NCI-H526 (cell line): ENCODE measurements around the gene EPHA7.

Experiments used
- DNase-seq, 2 experiments: peaks; one replicate each; lab custom pipeline; 2025; lab: John Stamatoyannopoulos, UW

EPHA7 gene

GRCh38 chr6:93419304-93420162, at the start of gene EPHA7:
Gene EPHA7, minus strand, starts transcription at chr6:93419559. Its CDS starts 218 bp downstream, at chr6:93419341.
- peak; percentile 91 to 98 for DNase-seq

GRCh38 chr6:93468291-93468690, 48.9 kb upstream of the EPHA7 start:
- no peak for DNase-seq

- DNase-seq: no peak
These were observed 35.2 kb upstream of the EPHA7 start for GRCh38 chr6:93454533-93454932.

- no peak for DNase-seq
These were observed 34.6 kb upstream of the EPHA7 start for GRCh38 chr6:93453956-93454355.

- peak; percentile 4 to 12 for DNase-seq
These were observed 28.5 kb upstream of the EPHA7 start for GRCh38 chr6:93447874-93448273.

- DNase-seq: no peak
These were observed 18.1 kb upstream of the EPHA7 start for GRCh38 chr6:93437491-93437890.

- no peak for DNase-seq
These were observed 14.2 kb upstream of the EPHA7 start for GRCh38 chr6:93433592-93433991.

GRCh38 chr6:93424303-93425064, 5.1 kb upstream of the EPHA7 start:
- peak in 1 of 2 experiments; percentile 55 for DNase-seq

- DNase-seq: peak; percentile 83 to 85
These were observed 4.2 kb upstream of the EPHA7 start for GRCh38 chr6:93423542-93423941.

- DNase-seq: no peak
These were observed 920 bp upstream of the EPHA7 start for GRCh38 chr6:93420163-93420795.

- peak; percentile 52 to 82 for DNase-seq
These were observed 703 bp downstream of the EPHA7 start for GRCh38 chr6:93418408-93419303.

GRCh38 chr6:93418033-93418407, 1.3 kb downstream of the EPHA7 start:
- DNase-seq: no peak

GRCh38 chr6:93417421-93418013, 1.8 kb downstream of the EPHA7 start:
- peak in 1 of 2 experiments; percentile 44 for DNase-seq

- DNase-seq: peak; percentile 43 to 88
These were observed 2.6 kb downstream of the EPHA7 start for GRCh38 chr6:93416571-93417420.

- DNase-seq: no peak
These were observed 6.2 kb downstream of the EPHA7 start for GRCh38 chr6:93413190-93413589.

GRCh38 chr6:93412452-93412851, 6.9 kb downstream of the EPHA7 start:
- no peak for DNase-seq

GRCh38 chr6:93407186-93407585, 12.2 kb downstream of the EPHA7 start:
- DNase-seq: no peak

- no peak for DNase-seq
These were observed 16.0 kb downstream of the EPHA7 start for GRCh38 chr6:93403390-93403789.

- no peak for DNase-seq
These were observed 20.6 kb downstream of the EPHA7 start for GRCh38 chr6:93398723-93399122.

- no peak for DNase-seq
These were observed 24.9 kb downstream of the EPHA7 start for GRCh38 chr6:93394471-93394870.
